ENCODE measurements around the gene NRIP3. TPM values are rescaled to one million over a fixed set of nuclear protein-coding genes. Genes with fewer than 3 reads are reported as not detected.
"Not testable (repeated sequence)": the region's sequence is repeated elsewhere in the genome, so short reads cannot be mapped to it uniquely, and the experiment has no call there.

Gene NRIP3
- total RNA-seq, 1 donor from 2014 or later = 14.5 TPM

DNA sequence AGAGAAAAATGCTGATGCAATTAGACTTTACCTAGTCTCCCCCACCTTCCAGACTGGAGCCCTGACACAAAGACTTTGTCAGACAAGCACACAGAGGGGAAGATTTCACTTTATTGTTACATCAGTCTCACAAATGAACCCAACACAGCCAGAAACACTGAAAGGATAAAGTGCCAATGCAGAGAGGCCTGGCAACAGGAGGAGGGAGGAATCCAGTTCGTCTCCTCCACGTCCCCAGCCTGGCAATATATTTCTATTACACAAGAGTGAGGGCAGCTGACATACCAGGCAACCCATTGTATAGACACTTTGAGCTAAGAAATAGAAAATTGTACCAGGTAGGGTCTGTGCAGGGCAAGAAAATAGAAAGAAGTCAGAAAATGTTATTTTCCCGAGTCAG, 23.3 kb downstream of the NRIP3 start:
- TF ChIP-seq, protein P1, sequence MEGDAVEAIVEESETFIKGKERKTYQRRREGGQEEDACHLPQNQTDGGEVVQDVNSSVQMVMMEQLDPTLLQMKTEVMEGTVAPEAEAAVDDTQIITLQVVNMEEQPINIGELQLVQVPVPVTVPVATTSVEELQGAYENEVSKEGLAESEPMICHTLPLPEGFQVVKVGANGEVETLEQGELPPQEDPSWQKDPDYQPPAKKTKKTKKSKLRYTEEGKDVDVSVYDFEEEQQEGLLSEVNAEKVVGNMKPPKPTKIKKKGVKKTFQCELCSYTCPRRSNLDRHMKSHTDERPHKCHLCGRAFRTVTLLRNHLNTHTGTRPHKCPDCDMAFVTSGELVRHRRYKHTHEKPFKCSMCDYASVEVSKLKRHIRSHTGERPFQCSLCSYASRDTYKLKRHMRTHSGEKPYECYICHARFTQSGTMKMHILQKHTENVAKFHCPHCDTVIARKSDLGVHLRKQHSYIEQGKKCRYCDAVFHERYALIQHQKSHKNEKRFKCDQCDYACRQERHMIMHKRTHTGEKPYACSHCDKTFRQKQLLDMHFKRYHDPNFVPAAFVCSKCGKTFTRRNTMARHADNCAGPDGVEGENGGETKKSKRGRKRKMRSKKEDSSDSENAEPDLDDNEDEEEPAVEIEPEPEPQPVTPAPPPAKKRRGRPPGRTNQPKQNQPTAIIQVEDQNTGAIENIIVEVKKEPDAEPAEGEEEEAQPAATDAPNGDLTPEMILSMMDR (conservative IDR thresholded peaks at IDR 0.05; ENCODE audit: low read depth, low read length) = no peak
- H3K4me3 ChIP-seq (ENCODE audit: low read depth, low read length) = no peak overlapping the region
- DNase-seq (ENCODE audit: low read depth) = no peak

DNA sequence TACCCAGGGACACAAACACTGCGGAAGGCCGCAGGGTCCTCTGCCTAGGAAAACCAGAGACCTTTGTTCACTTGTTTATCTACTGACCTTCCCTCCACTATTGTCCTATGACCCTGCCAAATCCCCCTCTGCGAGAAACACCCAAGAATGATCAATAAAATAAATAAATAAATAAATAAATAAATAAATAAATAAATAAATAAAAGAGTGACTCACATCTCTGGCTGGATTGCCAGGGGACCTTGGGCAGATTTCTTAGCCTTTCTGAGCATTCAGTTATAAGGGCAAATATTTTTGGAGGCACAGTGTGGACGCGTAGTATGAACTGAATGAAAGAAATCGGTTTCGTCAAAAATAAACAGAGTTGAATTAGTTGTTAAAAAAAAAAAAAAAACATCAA, 24.4 kb downstream of the NRIP3 start:
- not testable (repeated sequence) for H3K4me3 ChIP-seq (ENCODE audit: low read depth, low read length); DNase-seq (ENCODE audit: low read depth)

DNA sequence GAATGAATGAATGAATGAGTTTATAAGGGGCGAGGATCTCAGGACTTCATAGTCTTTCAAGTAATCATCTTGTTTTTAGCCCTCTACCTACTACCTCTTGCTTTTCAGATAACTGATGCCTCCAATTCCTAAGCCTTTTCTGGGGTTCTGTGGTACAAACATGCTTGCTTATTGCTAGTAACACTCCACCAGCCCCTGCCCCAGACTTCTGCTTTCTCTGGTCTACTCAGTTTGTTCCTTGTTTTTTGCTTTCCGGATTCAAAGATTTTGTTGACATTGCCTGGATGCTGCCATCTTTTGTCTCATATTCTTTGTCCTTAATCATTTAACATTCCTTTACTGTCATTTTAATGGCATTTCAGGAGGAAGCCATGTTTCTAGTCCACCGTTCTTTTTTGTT, 30.7 kb downstream of the NRIP3 start:
- no peak overlapping the region for H3K4me3 ChIP-seq (ENCODE audit: low read depth, low read length)
- TF ChIP-seq, protein P1 (conservative IDR thresholded peaks at IDR 0.05; ENCODE audit: low read depth, low read length) = no peak
- no peak for DNase-seq (ENCODE audit: low read depth)

DNA sequence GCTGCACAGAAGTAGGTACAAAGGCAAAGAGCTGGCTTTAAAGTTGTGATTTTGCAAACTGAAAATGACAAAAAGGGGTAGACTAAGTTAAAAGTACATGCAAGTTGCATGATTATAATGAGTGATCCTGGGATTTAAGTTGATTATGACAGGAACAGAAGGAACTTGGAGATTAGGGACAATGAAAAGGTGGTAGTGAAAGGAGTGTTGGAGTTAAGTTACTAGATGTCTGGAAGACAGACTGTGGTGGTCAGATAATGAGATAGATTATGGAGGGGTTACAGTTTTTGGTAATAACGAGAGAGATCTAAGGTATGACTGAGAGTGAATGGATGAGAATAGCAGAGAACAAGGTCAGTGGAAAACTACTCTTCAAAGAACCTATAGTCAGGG, 31.9 kb downstream of the NRIP3 start:
- no peak overlapping the region for H3K4me3 ChIP-seq (ENCODE audit: low read depth, low read length)
- TF ChIP-seq, protein P1 (conservative IDR thresholded peaks at IDR 0.05; ENCODE audit: low read depth, low read length) = no peak
- DNase-seq (ENCODE audit: low read depth) = no peak

DNA sequence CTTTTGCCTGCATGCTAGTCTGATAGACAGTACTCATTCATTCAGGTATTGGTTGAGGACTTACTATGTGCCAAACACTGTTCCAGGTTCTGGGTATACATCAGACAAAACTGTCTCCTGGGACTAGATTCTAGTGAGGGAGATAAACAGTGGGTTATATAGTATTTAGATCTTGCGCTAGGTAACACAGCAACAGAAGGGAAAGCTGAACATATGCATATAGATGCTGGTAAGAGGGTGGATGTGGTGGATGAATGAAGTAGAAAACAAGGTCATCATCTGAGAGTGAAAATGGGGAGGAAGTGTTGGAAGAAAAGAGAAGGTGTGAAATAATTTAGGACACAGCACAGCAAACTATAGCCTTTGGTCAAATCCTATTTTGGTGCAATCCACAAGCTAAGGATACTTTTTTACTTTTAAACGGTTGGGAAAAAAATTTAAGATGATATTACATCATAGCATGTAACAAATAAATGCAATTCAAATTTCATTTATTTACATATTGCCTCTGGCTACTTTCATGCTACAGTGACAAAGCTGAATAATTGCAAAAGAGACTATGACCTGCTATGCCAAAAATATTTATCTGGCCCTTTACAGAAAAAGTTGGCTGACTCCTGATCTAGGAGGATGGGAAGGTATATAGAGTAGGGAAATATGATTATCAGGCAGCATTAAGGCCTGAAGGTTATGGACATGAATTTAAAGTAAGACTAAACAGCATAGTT, 32.4 kb downstream of the NRIP3 start:
- no peak overlapping the region for H3K4me3 ChIP-seq (ENCODE audit: low read depth, low read length)
- TF ChIP-seq, protein P1 (conservative IDR thresholded peaks at IDR 0.05; ENCODE audit: low read depth, low read length) = no peak
- no peak for DNase-seq (ENCODE audit: low read depth)

DNA sequence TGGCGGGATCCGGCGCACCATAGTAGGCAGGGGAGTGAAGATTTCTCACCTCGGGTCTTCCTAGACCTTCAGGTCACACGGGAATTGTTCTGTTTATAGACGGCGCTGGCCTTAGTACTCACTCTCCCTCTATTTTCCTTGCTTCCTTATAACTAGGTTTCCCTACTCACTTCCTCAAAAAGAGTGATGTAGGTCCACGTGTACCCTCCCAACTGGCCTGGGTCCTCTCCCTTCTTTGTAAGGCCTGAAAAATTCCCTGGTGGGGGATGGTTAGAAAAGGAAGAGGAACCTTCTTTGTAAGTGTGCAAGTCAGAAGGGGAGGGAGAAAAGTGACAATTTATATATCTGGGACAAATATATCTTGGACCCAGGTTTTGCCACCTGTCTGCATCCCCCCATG, 36.6 kb downstream of the NRIP3 start:
- TF ChIP-seq, protein P1 (conservative IDR thresholded peaks at IDR 0.05; ENCODE audit: low read depth, low read length) = no peak
- DNase-seq (ENCODE audit: low read depth) = no peak
- no peak overlapping the region for H3K4me3 ChIP-seq (ENCODE audit: low read depth, low read length)

DNA sequence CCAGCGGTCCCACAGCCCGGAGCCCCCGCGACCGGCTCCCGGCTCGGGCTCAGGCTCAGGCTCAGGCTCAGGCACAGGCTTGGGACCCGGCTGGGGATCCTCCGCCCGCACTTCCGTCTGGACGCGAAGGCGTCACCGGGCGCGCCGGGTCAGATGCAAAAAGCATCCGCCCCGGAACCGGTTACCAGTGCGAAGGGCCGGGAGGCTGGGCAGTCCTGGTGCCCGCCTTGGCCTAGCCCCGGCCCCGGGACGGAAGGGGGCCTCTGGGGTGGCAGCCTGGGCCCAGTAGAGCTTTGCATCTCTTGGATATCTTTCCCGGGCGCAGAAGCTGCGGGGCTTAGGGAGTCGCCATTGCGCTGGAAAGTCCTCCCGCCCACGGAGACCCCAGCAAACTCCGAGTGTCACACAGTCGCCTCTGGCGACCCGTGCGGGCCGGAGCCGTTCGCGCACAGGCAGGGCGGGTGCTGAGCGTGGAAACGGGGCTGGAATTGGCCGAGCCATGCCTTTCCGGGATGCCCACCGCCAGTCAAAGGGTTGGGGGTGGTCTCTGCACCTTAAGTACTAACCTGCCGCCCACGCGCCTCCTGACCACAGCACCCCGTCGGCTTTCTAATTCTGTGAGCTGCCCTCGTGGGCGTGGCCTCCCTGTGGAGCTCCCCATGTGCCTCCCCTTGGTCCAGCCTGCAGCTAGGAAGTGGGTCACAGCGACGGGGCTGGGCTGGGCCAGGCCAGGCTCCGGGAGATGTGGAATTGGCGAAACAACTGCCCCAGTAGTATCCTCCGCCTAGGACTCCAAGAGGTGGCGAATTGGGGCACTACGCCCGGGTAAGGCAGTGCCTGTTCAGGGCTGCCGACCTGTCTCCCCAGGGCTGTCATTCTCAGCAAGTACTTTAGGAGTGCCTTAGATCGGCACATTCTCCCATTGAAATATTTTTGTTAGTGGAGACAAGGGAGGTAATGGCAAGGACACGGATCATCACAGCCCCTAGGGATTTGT, 39.2 kb downstream of the NRIP3 start, which contains the start of gene TMEM9B:
Gene TMEM9B, minus strand, starts transcription at position 119 of the 997 bp plus-strand sequence. CDS start 129 bp downstream, outside the sequence.
- no peak for DNase-seq (ENCODE audit: low read depth)
- peak within 1 kb of the TSS; percentile 84 for H3K4me3 ChIP-seq (ENCODE audit: low read depth, low read length)
- TF ChIP-seq, protein P1 (conservative IDR thresholded peaks at IDR 0.05; ENCODE audit: low read depth, low read length) = no peak
